ENCODE data around the gene GIT2.
"Not testable (repeated sequence)": the region's sequence is repeated elsewhere in the genome, so short reads cannot be mapped to it uniquely, and the experiment has no call there.

Gene GIT2

GRCh38 chr12:109998904-109999648 lies 2.9 kb upstream of the GIT2 start, which contains the start of gene ANKRD13A:
TSS of gene ANKRD13A (plus strand) at chr12:109999430. CDS start at chr12:109999689, 259 bp downstream.
- DNase-seq (peak; percentile 89), ATAC-seq (replicated peaks) (peak; percentile 67 to 71)
- Mint-ChIP-seq H3K36me3 (peaks cover 15 to 17% of the 10 kb centered on the region in 2 donors), H3K27ac (peak within 1 kb of the TSS; percentile 98), H3K9me3 (no peaks in the 10 kb centered on the region), H3K4me3 (peak within 1 kb of the TSS; percentile 99), H3K4me1 (peaks cover 32 to 62% of the 10 kb centered on the region in 2 donors), H3K27me3 (no peaks in the 10 kb centered on the region)

DNA sequence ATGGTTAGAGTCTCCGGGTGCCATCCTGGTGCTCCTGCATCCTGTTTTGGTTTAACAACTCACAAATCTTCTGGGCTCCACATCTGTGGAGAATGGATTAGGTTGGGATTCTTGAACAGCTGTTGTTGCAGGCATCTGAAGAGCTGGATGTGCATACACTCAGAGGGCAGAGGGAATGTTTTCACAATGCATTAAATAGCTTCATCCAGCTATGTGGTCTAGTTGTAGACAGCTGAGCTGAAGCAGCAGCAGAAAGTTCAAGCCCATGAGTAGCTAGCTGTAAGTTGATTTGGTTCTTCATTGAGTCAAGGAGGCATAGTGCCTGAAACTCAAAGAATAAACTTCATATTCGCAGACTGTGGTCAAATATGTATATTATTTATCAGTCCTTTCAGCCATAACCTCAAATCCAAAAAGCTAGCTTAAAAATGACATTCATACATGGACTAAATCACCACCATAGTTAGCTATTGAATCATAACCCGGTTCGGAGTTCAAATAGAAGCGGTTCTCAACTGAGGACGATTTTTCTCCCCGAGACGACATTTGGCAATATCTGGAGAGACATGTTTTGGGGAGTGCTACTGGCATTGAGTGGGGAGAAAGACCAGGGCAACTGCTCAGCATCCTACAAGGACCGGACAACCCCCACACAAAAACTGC lies 2.2 kb upstream of the GIT2 start:
- peaks cover 14% of the 10 kb centered on the region in 2 donors for H3K36me3 Mint-ChIP-seq
- H3K4me3 Mint-ChIP-seq: peak overlapping the region; percentile 85 to 86
- H3K9me3 Mint-ChIP-seq: no peaks in the 10 kb centered on the region
- H3K27me3 Mint-ChIP-seq: no peaks in the 10 kb centered on the region
- ATAC-seq (replicated peaks): no peak
- H3K4me1 Mint-ChIP-seq: peaks cover 30 to 58% of the 10 kb centered on the region in 2 donors
- no peak for DNase-seq
- H3K27ac Mint-ChIP-seq: peak overlapping the region; percentile 98

- DNase-seq: no peak
- Mint-ChIP-seq H3K9me3 (no peaks in the 10 kb centered on the region), H3K36me3 (peaks cover 7 to 10% of the 10 kb centered on the region in 2 donors), H3K27me3 (no peaks in the 10 kb centered on the region), H3K27ac (no peak overlapping the region), H3K4me3 (peak overlapping the region in 1 of 2 donors; percentile 25), H3K4me1 (peaks cover 26 to 56% of the 10 kb centered on the region in 2 donors)
- no peak for ATAC-seq (replicated peaks)
These were observed 1.2 kb upstream of the GIT2 start for GRCh38 chr12:109997393-109997792.

DNA sequence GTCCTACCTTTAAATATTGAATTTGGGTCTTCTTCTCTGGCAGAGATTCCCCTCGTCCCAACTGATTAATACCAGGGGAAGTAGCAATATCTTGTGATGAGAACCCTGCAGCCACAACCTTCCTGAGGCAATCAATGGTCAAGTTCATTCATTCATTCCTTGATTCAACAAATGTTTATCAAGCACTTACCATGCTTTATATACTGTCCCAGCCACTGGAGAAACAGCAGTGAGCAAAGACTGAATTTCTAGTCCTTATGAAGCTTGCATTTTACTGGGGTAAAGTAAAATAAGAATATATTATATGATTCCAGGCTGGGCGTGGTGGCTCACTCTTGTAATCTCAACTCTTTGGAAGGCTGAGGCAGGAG lies 300 bp upstream of the GIT2 start:
- H3K4me1 Mint-ChIP-seq: peaks cover 28 to 54% of the 10 kb centered on the region in 2 donors
- DNase-seq (no peak), ATAC-seq (replicated peaks) (no peak)
- H3K27ac Mint-ChIP-seq: peak overlapping the region; percentile 96
- H3K9me3 Mint-ChIP-seq: no peaks in the 10 kb centered on the region
- H3K4me3 Mint-ChIP-seq: peak overlapping the region; percentile 97 to 98
- H3K27me3 Mint-ChIP-seq: no peaks in the 10 kb centered on the region
- H3K36me3 Mint-ChIP-seq: peaks cover 10 to 12% of the 10 kb centered on the region in 2 donors

DNA sequence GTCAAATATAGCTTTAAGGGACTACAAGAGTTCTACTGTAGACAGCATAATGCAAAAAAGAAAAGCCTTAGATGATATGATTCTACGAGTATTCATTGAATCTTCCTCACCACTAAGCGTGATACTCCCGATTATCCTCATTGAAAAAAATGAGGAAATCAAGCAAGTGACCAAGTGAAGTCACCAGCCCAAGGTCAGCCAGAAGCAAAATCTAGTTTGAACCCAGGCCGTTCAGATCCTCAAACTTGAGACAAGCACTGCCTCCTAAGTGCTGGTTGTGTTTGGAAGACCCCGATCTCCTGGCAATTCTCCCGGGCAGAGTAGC lies 845 bp downstream of the GIT2 start:
- Mint-ChIP-seq H3K27me3 (no peaks in the 10 kb centered on the region), H3K36me3 (peaks cover 12% of the 10 kb centered on the region in 2 donors), H3K4me1 (peaks cover 29 to 52% of the 10 kb centered on the region in 2 donors), H3K9me3 (no peaks in the 10 kb centered on the region), H3K27ac (peak overlapping the region; percentile 96), H3K4me3 (peak overlapping the region; percentile 97 to 98)
- DNase-seq (no peak), ATAC-seq (replicated peaks) (no peak)

DNA sequence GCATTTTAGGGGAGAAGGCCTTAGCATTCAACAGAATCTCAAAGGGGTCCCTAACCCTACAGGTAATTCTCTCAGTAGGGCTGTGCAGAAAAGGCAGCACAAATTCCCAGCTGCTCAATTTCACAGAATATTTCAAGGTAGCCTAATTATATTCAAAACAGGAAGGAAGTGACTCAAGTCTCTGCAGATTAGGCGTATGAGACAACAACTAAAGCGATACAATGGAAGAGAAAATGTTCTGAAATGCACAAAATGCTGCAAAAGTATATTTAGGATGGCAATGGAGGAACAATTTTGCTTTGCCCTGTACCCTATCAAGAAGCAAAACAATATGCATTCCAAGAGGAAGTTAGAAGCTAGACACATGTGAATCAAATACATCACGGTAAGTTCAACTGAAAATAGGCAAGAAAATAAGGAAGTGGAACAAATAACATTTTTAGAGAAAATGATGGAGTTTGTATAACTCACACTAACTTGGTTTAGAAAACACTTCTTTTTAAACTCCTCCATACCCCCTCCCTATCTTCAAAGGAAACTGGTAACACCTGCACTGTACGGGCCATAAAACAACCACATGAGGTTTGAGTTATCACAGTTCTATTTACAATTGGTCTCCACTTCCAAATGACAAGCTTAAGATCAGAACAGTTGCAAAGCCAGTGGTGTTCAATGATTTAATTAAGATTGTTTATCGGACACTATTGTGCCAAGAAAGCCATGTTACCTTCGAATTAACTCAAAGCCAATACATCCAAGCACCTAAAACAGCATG lies 1.6 kb downstream of the GIT2 start:
- no peak for DNase-seq
- Mint-ChIP-seq H3K36me3 (peaks cover 7 to 10% of the 10 kb centered on the region in 2 donors), H3K27ac (peak overlapping the region; percentile 96), H3K4me3 (peak overlapping the region; percentile 97 to 98), H3K4me1 (peaks cover 27 to 55% of the 10 kb centered on the region in 2 donors), H3K9me3 (no peaks in the 10 kb centered on the region), H3K27me3 (no peaks in the 10 kb centered on the region)
- peak; percentile 3 to 20 for ATAC-seq (replicated peaks)

DNA sequence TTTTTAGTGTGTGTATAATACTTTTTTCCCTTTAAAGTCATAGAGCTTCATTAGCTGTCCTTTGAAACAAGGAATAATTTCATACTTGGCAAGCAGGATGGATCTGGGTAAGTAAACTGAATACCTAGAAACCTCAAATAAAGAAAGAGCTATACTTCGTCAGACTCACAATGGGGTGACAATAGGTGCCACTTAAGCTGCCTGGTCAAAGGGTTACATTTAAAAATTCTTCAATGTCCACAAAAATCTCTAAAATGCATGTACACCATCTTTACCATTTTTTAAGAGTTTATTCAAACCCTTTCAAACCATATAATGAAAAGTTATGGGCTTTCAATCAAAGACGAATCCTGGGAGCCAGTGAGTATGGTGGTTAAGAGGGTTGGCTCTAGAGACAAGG lies 3.1 kb downstream of the GIT2 start:
- H3K36me3 Mint-ChIP-seq: peaks cover 10 to 18% of the 10 kb centered on the region in 2 donors

GRCh38 chr12:109991586-109991985 lies 4.6 kb downstream of the GIT2 start:
- Mint-ChIP-seq H3K4me1 (peaks cover 17 to 45% of the 10 kb centered on the region in 2 donors), H3K27ac (peak overlapping the region; percentile 31)

More for the DNA sequence above, 3.1 kb downstream of the GIT2 start:
- H3K27ac Mint-ChIP-seq: no peak overlapping the region
- no peak for ATAC-seq (replicated peaks)
- H3K4me1 Mint-ChIP-seq: peaks cover 23 to 56% of the 10 kb centered on the region in 2 donors
- H3K27me3 Mint-ChIP-seq: no peaks in the 10 kb centered on the region
- no peaks in the 10 kb centered on the region for H3K9me3 Mint-ChIP-seq
- peak overlapping the region in 1 of 2 donors; percentile 32 for H3K4me3 Mint-ChIP-seq
- no peak for DNase-seq

DNA sequence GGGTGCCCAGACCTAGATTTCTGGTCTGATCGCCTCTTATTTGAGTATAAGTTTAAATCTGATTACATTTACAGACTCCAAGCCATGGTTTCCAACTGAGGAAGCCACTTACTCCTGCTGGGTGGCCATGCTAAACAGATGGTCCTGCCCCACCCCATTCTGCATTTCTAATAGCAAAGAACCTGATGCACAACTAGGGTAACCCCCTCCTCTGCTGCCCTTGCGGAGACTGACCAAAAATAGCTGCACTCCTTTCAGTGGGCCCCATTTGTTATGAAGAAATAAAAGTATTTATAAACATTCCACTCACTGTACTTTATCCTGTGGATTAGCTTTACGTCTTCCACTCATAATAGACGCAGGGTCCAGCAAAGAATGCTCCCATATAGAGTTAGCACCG lies 6.8 kb downstream of the GIT2 start:
- no peak for ATAC-seq (replicated peaks)
- no peak overlapping the region for H3K4me3 Mint-ChIP-seq

More at GRCh38 chr12:109991586-109991985, 4.6 kb downstream of the GIT2 start:
- Mint-ChIP-seq H3K27me3 (no peaks in the 10 kb centered on the region), H3K9me3 (no peaks in the 10 kb centered on the region), H3K4me3 (no peak overlapping the region), H3K36me3 (peaks cover 13 to 18% of the 10 kb centered on the region in 2 donors)
- ATAC-seq (replicated peaks) (no peak), DNase-seq (no peak)

GRCh38 chr12:109988903-109989302 lies 7.3 kb downstream of the GIT2 start:
- H3K4me3 Mint-ChIP-seq: no peak overlapping the region
- no peaks in the 10 kb centered on the region for H3K9me3 Mint-ChIP-seq
- no peak for ATAC-seq (replicated peaks)
- H3K36me3 Mint-ChIP-seq: peaks cover 16 to 25% of the 10 kb centered on the region in 2 donors
- no peaks in the 10 kb centered on the region for H3K27me3 Mint-ChIP-seq
- DNase-seq: no peak
- H3K27ac Mint-ChIP-seq: no peak overlapping the region
- peaks cover 13 to 30% of the 10 kb centered on the region in 2 donors for H3K4me1 Mint-ChIP-seq

More for the DNA sequence above, 6.8 kb downstream of the GIT2 start:
- Mint-ChIP-seq H3K9me3 (no peaks in the 10 kb centered on the region), H3K4me1 (peaks cover 13 to 34% of the 10 kb centered on the region in 2 donors), H3K27ac (no peak overlapping the region), H3K27me3 (no peaks in the 10 kb centered on the region), H3K36me3 (peaks cover 16 to 25% of the 10 kb centered on the region in 2 donors)
- DNase-seq: no peak

- ATAC-seq (replicated peaks) (no peak), DNase-seq (no peak)
- Mint-ChIP-seq H3K27me3 (no peaks in the 10 kb centered on the region), H3K27ac (no peak overlapping the region), H3K4me3 (no peak overlapping the region), H3K36me3 (peaks cover 18 to 27% of the 10 kb centered on the region in 2 donors), H3K9me3 (no peaks in the 10 kb centered on the region), H3K4me1 (peaks cover 13 to 27% of the 10 kb centered on the region in 2 donors)
These were observed 7.9 kb downstream of the GIT2 start for GRCh38 chr12:109988274-109988673.

- no peak overlapping the region for H3K27ac Mint-ChIP-seq
- no peaks in the 10 kb centered on the region for H3K27me3 Mint-ChIP-seq
- peaks cover 21 to 30% of the 10 kb centered on the region in 2 donors for H3K36me3 Mint-ChIP-seq
- no peak for ATAC-seq (replicated peaks)
- H3K4me1 Mint-ChIP-seq: peaks cover 11 to 23% of the 10 kb centered on the region in 2 donors
- no peak overlapping the region for H3K4me3 Mint-ChIP-seq
- DNase-seq: no peak
- H3K9me3 Mint-ChIP-seq: no peaks in the 10 kb centered on the region
These were observed 8.6 kb downstream of the GIT2 start for GRCh38 chr12:109987615-109988014.

DNA sequence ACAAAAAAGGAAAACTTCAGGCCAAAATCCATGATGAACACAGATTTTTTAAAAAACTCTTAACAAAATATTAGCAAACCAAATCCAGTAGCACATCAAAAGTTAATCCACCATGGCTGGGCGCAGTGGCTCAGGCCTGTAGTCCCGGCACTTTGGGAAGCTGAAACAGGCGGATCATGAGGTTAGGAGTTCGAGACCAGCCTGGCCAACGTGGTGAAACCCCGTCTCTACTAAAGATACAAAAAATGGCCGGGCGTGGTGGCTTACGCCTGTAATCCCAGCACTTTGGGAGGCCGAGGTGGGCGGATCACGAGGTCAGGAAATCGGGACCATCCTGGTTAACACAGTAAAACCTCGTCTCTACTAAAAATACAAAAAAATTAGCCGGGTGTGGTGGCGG lies 9.9 kb downstream of the GIT2 start:
- not testable (repeated sequence) for DNase-seq; H3K27ac Mint-ChIP-seq; H3K9me3 Mint-ChIP-seq; H3K27me3 Mint-ChIP-seq; H3K4me3 Mint-ChIP-seq; ATAC-seq (replicated peaks)
- H3K4me1 Mint-ChIP-seq: peaks cover 10 to 22% of the 10 kb centered on the region in 2 donors
- peaks cover 27 to 32% of the 10 kb centered on the region in 2 donors for H3K36me3 Mint-ChIP-seq

All from stimulated activated naive B cell treated with anti-CD40 and anti-IgM and Interleukin-4, amounts not matched to agents 10 μg/mL and 1 μg/mL and 100 μg/mL, for 72 hours (primary cell).